ENCODE results near the gene TTC21A. TPM values are rescaled to one million over a fixed set of nuclear protein-coding genes. Genes with fewer than 3 reads are reported as not detected.

Gene TTC21A
- total RNA-seq, 1 experiment from 2014 or later = 5.6 TPM

DNA sequence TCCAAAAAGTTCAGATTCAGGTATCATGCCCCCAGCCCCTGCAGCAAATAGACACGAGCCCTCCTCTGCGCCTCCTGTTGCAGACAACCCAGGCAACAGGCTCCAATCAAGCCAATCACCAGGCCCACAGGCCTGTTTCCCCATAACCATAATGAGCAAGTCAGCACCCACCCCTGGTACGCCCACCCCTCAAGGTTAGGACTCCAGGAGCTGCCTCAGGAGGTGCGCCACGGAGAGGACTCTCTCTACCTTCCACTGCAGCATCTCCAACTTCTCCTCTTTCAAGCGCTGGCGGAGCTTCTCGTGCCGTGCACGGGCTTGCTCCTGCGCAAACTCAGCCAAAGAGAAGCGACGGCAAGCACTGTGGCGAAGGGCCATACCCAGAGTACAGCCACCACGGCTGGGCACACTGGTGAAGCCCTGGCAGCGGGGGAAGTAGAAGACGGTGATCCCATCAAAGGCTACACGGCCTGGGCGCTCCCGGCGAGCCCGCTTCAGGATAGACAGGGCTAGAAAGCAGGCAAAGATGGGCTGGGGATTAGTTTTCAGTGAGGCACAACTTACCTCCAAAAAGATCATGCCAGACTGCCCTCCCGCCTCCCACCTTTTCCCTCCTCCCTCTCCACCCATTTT is 37.4 kb downstream of the TTC21A start:
- CTCF ChIA-PET = interaction anchor here (1.0 kb wide), 1 partner anchor 144 kb away, joined by 3 read pairs; no protein-coding TSS in a partner anchor
- peaks cover 24 to 40% of the 10 kb centered on the region in 2 experiments for H3K36me3 ChIP-seq (ENCODE audit: control insufficient read depth in 1 of 2, insufficient read depth in 2 of 2, low read length in 2 of 2)
- no TSS peak for BruUV-seq (replicated peaks)

More for the DNA sequence above, 37.4 kb downstream of the TTC21A start:
- peaks cover 20% of the 10 kb centered on the region; the same call in 1 of the 2 replicates for H4K20me1 ChIP-seq (ENCODE audit: insufficient read depth)
- no peaks in the 10 kb centered on the region for H3K9me3 ChIP-seq (ENCODE audit: control insufficient read depth in 1 of 2, insufficient read depth in 1 of 2, low read depth in 1 of 2, low read length in 2 of 2)
- POLR2A ChIA-PET = no interaction called here
- RAD21 ChIA-PET (ENCODE audit: low non-redundant PET in 1 of 2, low total read pairs in 2 of 2, uncharacterized antibody in 2 of 2, unreplicated experiment in 2 of 2) = no interaction called here
- TF ChIP-seq, protein P1, sequence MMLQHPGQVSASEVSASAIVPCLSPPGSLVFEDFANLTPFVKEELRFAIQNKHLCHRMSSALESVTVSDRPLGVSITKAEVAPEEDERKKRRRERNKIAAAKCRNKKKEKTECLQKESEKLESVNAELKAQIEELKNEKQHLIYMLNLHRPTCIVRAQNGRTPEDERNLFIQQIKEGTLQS (IDR thresholded peaks at IDR 0.05) = no peak
- no peak for TF ChIP-seq RAD21 (IDR thresholded peaks at IDR 0.05; ENCODE audit: low read depth)
- TF ChIP-seq ELF1 (IDR thresholded peaks at IDR 0.05; ENCODE audit: borderline replicate concordance, low read depth) = no peak
- no peak for TF ChIP-seq CBX3 (IDR thresholded peaks at IDR 0.05; ENCODE audit: low read depth)
- TF ChIP-seq, protein P2, sequence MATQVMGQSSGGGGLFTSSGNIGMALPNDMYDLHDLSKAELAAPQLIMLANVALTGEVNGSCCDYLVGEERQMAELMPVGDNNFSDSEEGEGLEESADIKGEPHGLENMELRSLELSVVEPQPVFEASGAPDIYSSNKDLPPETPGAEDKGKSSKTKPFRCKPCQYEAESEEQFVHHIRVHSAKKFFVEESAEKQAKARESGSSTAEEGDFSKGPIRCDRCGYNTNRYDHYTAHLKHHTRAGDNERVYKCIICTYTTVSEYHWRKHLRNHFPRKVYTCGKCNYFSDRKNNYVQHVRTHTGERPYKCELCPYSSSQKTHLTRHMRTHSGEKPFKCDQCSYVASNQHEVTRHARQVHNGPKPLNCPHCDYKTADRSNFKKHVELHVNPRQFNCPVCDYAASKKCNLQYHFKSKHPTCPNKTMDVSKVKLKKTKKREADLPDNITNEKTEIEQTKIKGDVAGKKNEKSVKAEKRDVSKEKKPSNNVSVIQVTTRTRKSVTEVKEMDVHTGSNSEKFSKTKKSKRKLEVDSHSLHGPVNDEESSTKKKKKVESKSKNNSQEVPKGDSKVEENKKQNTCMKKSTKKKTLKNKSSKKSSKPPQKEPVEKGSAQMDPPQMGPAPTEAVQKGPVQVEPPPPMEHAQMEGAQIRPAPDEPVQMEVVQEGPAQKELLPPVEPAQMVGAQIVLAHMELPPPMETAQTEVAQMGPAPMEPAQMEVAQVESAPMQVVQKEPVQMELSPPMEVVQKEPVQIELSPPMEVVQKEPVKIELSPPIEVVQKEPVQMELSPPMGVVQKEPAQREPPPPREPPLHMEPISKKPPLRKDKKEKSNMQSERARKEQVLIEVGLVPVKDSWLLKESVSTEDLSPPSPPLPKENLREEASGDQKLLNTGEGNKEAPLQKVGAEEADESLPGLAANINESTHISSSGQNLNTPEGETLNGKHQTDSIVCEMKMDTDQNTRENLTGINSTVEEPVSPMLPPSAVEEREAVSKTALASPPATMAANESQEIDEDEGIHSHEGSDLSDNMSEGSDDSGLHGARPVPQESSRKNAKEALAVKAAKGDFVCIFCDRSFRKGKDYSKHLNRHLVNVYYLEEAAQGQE (IDR thresholded peaks at IDR 0.05; ENCODE audit: low read depth) = no peak
- no peak for TF ChIP-seq EZH2phosphoT487 (IDR thresholded peaks at IDR 0.05; ENCODE audit: borderline replicate concordance)
- TF ChIP-seq, protein P3, sequence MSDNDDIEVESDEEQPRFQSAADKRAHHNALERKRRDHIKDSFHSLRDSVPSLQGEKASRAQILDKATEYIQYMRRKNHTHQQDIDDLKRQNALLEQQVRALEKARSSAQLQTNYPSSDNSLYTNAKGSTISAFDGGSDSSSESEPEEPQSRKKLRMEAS (IDR thresholded peaks at IDR 0.05) = no peak
- no peak for TF ChIP-seq SIN3A (IDR thresholded peaks at IDR 0.05; ENCODE audit: low read depth)
- TF ChIP-seq FOSL1 (IDR thresholded peaks at IDR 0.05; ENCODE audit: low read depth) = no peak
- no peak for TF ChIP-seq POLR2A (IDR thresholded peaks at IDR 0.05; ENCODE audit: borderline replicate concordance, extremely low read depth, insufficient read depth, insufficient read length)
- TF ChIP-seq ZNF274 (IDR thresholded peaks at IDR 0.05; ENCODE audit: low read depth, low read length) = no peak
- TF ChIP-seq TCF7L2 (IDR thresholded peaks at IDR 0.05; ENCODE audit: borderline replicate concordance, extremely low read depth, insufficient read depth, insufficient read length) = no peak
- TF ChIP-seq JUND (IDR thresholded peaks at IDR 0.05) = no peak
- TF ChIP-seq, protein P4, sequence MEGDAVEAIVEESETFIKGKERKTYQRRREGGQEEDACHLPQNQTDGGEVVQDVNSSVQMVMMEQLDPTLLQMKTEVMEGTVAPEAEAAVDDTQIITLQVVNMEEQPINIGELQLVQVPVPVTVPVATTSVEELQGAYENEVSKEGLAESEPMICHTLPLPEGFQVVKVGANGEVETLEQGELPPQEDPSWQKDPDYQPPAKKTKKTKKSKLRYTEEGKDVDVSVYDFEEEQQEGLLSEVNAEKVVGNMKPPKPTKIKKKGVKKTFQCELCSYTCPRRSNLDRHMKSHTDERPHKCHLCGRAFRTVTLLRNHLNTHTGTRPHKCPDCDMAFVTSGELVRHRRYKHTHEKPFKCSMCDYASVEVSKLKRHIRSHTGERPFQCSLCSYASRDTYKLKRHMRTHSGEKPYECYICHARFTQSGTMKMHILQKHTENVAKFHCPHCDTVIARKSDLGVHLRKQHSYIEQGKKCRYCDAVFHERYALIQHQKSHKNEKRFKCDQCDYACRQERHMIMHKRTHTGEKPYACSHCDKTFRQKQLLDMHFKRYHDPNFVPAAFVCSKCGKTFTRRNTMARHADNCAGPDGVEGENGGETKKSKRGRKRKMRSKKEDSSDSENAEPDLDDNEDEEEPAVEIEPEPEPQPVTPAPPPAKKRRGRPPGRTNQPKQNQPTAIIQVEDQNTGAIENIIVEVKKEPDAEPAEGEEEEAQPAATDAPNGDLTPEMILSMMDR (IDR thresholded peaks at IDR 0.05 in 2 of 3, conservative IDR thresholded peaks at IDR 0.05 in 1 of 3; ENCODE audit: borderline replicate concordance in 1 of 3, insufficient read depth in 1 of 3, low read depth in 2 of 3, low read length in 2 of 3) = no peak
- no peak for TF ChIP-seq CEBPB (IDR thresholded peaks at IDR 0.05; ENCODE audit: low read depth)
- TF ChIP-seq SRF (IDR thresholded peaks at IDR 0.05; ENCODE audit: low read depth) = no peak
- TF ChIP-seq EGR1 (IDR thresholded peaks at IDR 0.05; ENCODE audit: low read depth) = no peak
- TF ChIP-seq ZFX (IDR thresholded peaks at IDR 0.05) = no peak
- TF ChIP-seq EZH2 (IDR thresholded peaks at IDR 0.05) = no peak
- H2AFZ ChIP-seq (ENCODE audit: low read depth, low read length, poor library complexity, severe bottlenecking) = no peak overlapping the region
- DNase-seq (ENCODE audit: low read depth, low spot score) = no peak
- H3K4me3 ChIP-seq (replicated peaks in 1 of 2; ENCODE audit: low read depth in 1 of 2, low read length in 2 of 2) = no peak overlapping the region
- H3K4me2 ChIP-seq (ENCODE audit: low read length) = no peak overlapping the region
- no peak overlapping the region for H3K27ac ChIP-seq (ENCODE audit: low read depth, low read length)
- ATAC-seq = no peak
- H3K4me1 ChIP-seq (ENCODE audit: control insufficient read depth in 1 of 2, insufficient read depth in 2 of 2, low read length in 2 of 2) = peaks cover 69 to 73% of the 10 kb centered on the region in 2 experiments
- intact Hi-C loops (cut with micrococcal nuclease) = no loop called here
- no peaks in the 10 kb centered on the region for H3K27me3 ChIP-seq (ENCODE audit: insufficient read depth, low read length)
- H3K9me2 ChIP-seq (ENCODE audit: insufficient read depth) = no peaks in the 10 kb centered on the region
- H3K9ac ChIP-seq (ENCODE audit: low read length) = no peak overlapping the region
- H3K79me2 ChIP-seq (ENCODE audit: insufficient read depth, low read length) = peaks cover 50% of the 10 kb centered on the region

All from HCT116 (cell line).